ENCODE results near the gene CUZD1. TPM values are rescaled to one million over a fixed set of nuclear protein-coding genes. Genes with fewer than 3 reads are reported as not detected.
A peak's percentile ranks its signal among the peaks of the same experiment; 100 is the strongest.

CUZD1 gene
- total RNA-seq, 2 experiments from 2014 or later, result 1.3 to 1.5 TPM

- Mint-ChIP-seq H3K27me3 (no peaks in the 10 kb centered on the region), H3K9me3 (peaks cover 6% of the 10 kb centered on the region), H3K36me3 (ENCODE audit: low read depth) (peaks cover 61% of the 10 kb centered on the region), H3K4me1 (ENCODE audit: low read depth) (peaks cover 16% of the 10 kb centered on the region), H3K4me3 (no peak overlapping the region), H3K27ac (no peak overlapping the region)
- ChIA-PET CTCF (no interaction called here), POLR2A (no interaction called here)
- ATAC-seq (no peak), DNase-seq (no peak)
- TF ChIP-seq CTCF (IDR thresholded peaks at IDR 0.05), result no peak
- intact Hi-C loops (cut with micrococcal nuclease), result no loop called here
These were observed 4.4 kb upstream of the CUZD1 start for GRCh38 chr10:122849900-122850605.

- intact Hi-C loops (cut with micrococcal nuclease), result no loop called here
- Mint-ChIP-seq H3K27me3 (no peaks in the 10 kb centered on the region), H3K4me3 (no peak overlapping the region), H3K4me1 (ENCODE audit: low read depth) (peaks cover 8% of the 10 kb centered on the region), H3K27ac (no peak overlapping the region), H3K36me3 (ENCODE audit: low read depth) (peaks cover 57% of the 10 kb centered on the region), H3K9me3 (peaks cover 8% of the 10 kb centered on the region)
- CTCF ChIA-PET, result no interaction called here
- TF ChIP-seq CTCF (IDR thresholded peaks at IDR 0.05), result no peak
- ATAC-seq (no peak), DNase-seq (no peak)
- POLR2A ChIA-PET, result no interaction called here
These were observed 3.4 kb upstream of the CUZD1 start for GRCh38 chr10:122849090-122849489.

GRCh38 chr10:122847782-122848604 is 2.3 kb upstream of the CUZD1 start:
- intact Hi-C loops (cut with micrococcal nuclease), result no loop called here
- H3K27ac Mint-ChIP-seq, result peak overlapping the region; percentile 39
- TF ChIP-seq CTCF (IDR thresholded peaks at IDR 0.05), result no peak
- ChIA-PET CTCF (no interaction called here), POLR2A (interaction anchor here (0.5 kb wide), 1 partner anchor 32 kb away, joined by 3 read pairs; no protein-coding TSS in a partner anchor)
- no peak for ATAC-seq
- H3K27me3 Mint-ChIP-seq, result no peaks in the 10 kb centered on the region
- H3K4me1 Mint-ChIP-seq (ENCODE audit: low read depth), result no peaks in the 10 kb centered on the region
- DNase-seq, result no peak
- peaks cover 4% of the 10 kb centered on the region for H3K9me3 Mint-ChIP-seq
- no peak overlapping the region for H3K4me3 Mint-ChIP-seq
- H3K36me3 Mint-ChIP-seq (ENCODE audit: low read depth), result peaks cover 48% of the 10 kb centered on the region

- Mint-ChIP-seq H3K36me3 (ENCODE audit: low read depth) (peaks cover 36% of the 10 kb centered on the region), H3K4me3 (no peak overlapping the region)
- POLR2A ChIA-PET, result no interaction called here
These were observed 1.5 kb downstream of the CUZD1 start for GRCh38 chr10:122844146-122844545.

More at GRCh38 chr10:122844146-122844545, 1.5 kb downstream of the CUZD1 start:
- H3K27me3 Mint-ChIP-seq, result no peaks in the 10 kb centered on the region
- no peak for ATAC-seq
- no peaks in the 10 kb centered on the region for H3K4me1 Mint-ChIP-seq (ENCODE audit: low read depth)
- H3K27ac Mint-ChIP-seq, result no peak overlapping the region
- no peak for DNase-seq
- no peak for TF ChIP-seq CTCF (IDR thresholded peaks at IDR 0.05)
- intact Hi-C loops (cut with micrococcal nuclease), result no loop called here
- CTCF ChIA-PET, result no interaction called here
- peaks cover 3% of the 10 kb centered on the region for H3K9me3 Mint-ChIP-seq
